ENCODE measurements around the gene FAM120B.

The FAM120B gene

GRCh38 chr6:170448751-170449630, 142.4 kb downstream of the FAM120B start:
- no peak overlapping the region for H3K4me3 ChIP-seq (ENCODE audit: low read depth, low read length)
- TF ChIP-seq, protein P1, sequence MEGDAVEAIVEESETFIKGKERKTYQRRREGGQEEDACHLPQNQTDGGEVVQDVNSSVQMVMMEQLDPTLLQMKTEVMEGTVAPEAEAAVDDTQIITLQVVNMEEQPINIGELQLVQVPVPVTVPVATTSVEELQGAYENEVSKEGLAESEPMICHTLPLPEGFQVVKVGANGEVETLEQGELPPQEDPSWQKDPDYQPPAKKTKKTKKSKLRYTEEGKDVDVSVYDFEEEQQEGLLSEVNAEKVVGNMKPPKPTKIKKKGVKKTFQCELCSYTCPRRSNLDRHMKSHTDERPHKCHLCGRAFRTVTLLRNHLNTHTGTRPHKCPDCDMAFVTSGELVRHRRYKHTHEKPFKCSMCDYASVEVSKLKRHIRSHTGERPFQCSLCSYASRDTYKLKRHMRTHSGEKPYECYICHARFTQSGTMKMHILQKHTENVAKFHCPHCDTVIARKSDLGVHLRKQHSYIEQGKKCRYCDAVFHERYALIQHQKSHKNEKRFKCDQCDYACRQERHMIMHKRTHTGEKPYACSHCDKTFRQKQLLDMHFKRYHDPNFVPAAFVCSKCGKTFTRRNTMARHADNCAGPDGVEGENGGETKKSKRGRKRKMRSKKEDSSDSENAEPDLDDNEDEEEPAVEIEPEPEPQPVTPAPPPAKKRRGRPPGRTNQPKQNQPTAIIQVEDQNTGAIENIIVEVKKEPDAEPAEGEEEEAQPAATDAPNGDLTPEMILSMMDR (IDR thresholded peaks at IDR 0.05; ENCODE audit: borderline replicate concordance, insufficient read depth, low read depth, low read length), result no peak

- TF ChIP-seq, protein P1 (IDR thresholded peaks at IDR 0.05; ENCODE audit: borderline replicate concordance, insufficient read depth, low read depth, low read length), result no peak
- H3K4me3 ChIP-seq (ENCODE audit: low read depth, low read length), result no peak overlapping the region
Observed at GRCh38 chr6:170449835-170450753, 143.5 kb downstream of the FAM120B start.

- TF ChIP-seq, protein P1 (IDR thresholded peaks at IDR 0.05; ENCODE audit: borderline replicate concordance, insufficient read depth, low read depth, low read length), result no peak
- no peak overlapping the region for H3K4me3 ChIP-seq (ENCODE audit: low read depth, low read length)
Observed at GRCh38 chr6:170450916-170451761, 144.6 kb downstream of the FAM120B start.

GRCh38 chr6:170451762-170452651, 145.4 kb downstream of the FAM120B start:
- no peak overlapping the region for H3K4me3 ChIP-seq (ENCODE audit: low read depth, low read length)
- TF ChIP-seq, protein P1 (IDR thresholded peaks at IDR 0.05; ENCODE audit: borderline replicate concordance, insufficient read depth, low read depth, low read length), result no peak

- TF ChIP-seq, protein P1 (IDR thresholded peaks at IDR 0.05; ENCODE audit: borderline replicate concordance, insufficient read depth, low read depth, low read length), result no peak
- no peak overlapping the region for H3K4me3 ChIP-seq (ENCODE audit: low read depth, low read length)
Observed at GRCh38 chr6:170452767-170453545, 146.4 kb downstream of the FAM120B start.

All from GM12875 (cell line).